Body of pancreas (tissue), 4 donors: ENCODE data around the gene HSPH1. TPM values are rescaled to one million over a fixed set of nuclear protein-coding genes. Genes with fewer than 3 reads are reported as not detected.

Experiments used
- ATAC-seq: fragments of 150-250 bp; one replicate; pipeline ENCODE4 v1.9.1; 2016
- DNase-seq, 4 donors: peaks; one replicate each; pipeline ENCODE4 v3.0.0-alpha.2; 2019
- H3K27ac ChIP-seq, 4 donors: fragments of 200-600 bp; sonication (generic); 1 replicate in 3 of 4; 2 replicates in 1 of 4; pipeline versions ENCODE4 v1.5.1 to v1.6.1; 2016 to 2019; ENCODE audit warnings: mild to moderate bottlenecking in 1 of 4, mixed read lengths in 1 of 4, moderate library complexity in 1 of 4
- H3K27me3 ChIP-seq, 2 donors: fragments of 200-600 bp; sonication (generic); one replicate each; pipeline ENCODE4 v1.6.0; 2016; ENCODE audit warnings: mild to moderate bottlenecking in 1 of 2
- H3K36me3 ChIP-seq, 2 donors: fragments of 200-600 bp; sonication (generic); replicated peaks in 1 of 2; 2 replicates each; pipeline ENCODE4 v1.5.1; 2016; ENCODE audit warnings: low read depth in 2 of 2; ENCODE audit not compliant: insufficient read depth in 1 of 2
- H3K4me1 ChIP-seq: fragments of 200-600 bp; sonication (generic); one replicate; pipeline ENCODE4 v1.6.0; 2016
- H3K4me3 ChIP-seq, 2 donors: fragments of 200-600 bp; sonication (generic); 1 replicate in 1 of 2; 2 replicates in 1 of 2; pipeline ENCODE4 v1.5.1; 2016 to 2019
- H3K9me3 ChIP-seq, 3 donors: fragments of 200-600 bp; sonication (generic); 1 replicate in 2 of 3; 2 replicates in 1 of 3; pipeline ENCODE4 v1.5.1; 2016
- POLR2A ChIP-seq, 3 donors: fragments of 450-650 bp; IDR thresholded peaks; one replicate each; pipeline ENCODE4 v1.6.1; 2016; ENCODE audit warnings: antibody characterized with exemption in 3 of 3, mild to moderate bottlenecking in 2 of 3
- WGBS, 2 donors: methylation state at CpG; one replicate each; pipeline ENCODE4 v1.1.5; 2017; 5-methylcytosine and 5-hydroxymethylcytosine counted together
- intact Hi-C: fragments of 100-400 bp; cut with DNase I; formaldehyde crosslinking; loops from one replicate; pipeline ENCODE4 v1.15.1; 2023
- total RNA-seq, 2 donors: library from RNA; depleted of rRNA; stranded (reverse); fragments of >200 nt; gene quantifications; one replicate each; pipeline ENCODE4 v1.1.0, GENCODE V29; 2016
- TF ChIP-seq, protein P1 (sequence below), 7 experiments: fragments of 450-650 bp in 4 of 7; fragments of 200-600 bp in 3 of 7; sonication (generic) in 3 of 7; IDR thresholded peaks; one replicate each; pipeline ENCODE4 v1.5.1; 2016 to 2019; ENCODE audit warnings: antibody characterized with exemption in 7 of 7

Gene HSPH1
- total RNA-seq, 2 donors from 2014 or later = 20.5 to 28.0 TPM

GRCh38 chr13:31167490-31167889, 5.8 kb upstream of the HSPH1 start:
- H3K4me1 ChIP-seq = peaks cover 7% of the 10 kb centered on the region
- no peaks in the 10 kb centered on the region for H3K9me3 ChIP-seq
- ATAC-seq = no peak
- no peak for DNase-seq
- intact Hi-C loops = no loop called here
- no peaks in the 10 kb centered on the region for H3K36me3 ChIP-seq
- no peak overlapping the region for H3K27ac ChIP-seq
- H3K4me3 ChIP-seq = no peak overlapping the region
- no peaks in the 10 kb centered on the region for H3K27me3 ChIP-seq
- TF ChIP-seq POLR2A (IDR thresholded peaks at IDR 0.05) = no peak
- TF ChIP-seq, protein P1, sequence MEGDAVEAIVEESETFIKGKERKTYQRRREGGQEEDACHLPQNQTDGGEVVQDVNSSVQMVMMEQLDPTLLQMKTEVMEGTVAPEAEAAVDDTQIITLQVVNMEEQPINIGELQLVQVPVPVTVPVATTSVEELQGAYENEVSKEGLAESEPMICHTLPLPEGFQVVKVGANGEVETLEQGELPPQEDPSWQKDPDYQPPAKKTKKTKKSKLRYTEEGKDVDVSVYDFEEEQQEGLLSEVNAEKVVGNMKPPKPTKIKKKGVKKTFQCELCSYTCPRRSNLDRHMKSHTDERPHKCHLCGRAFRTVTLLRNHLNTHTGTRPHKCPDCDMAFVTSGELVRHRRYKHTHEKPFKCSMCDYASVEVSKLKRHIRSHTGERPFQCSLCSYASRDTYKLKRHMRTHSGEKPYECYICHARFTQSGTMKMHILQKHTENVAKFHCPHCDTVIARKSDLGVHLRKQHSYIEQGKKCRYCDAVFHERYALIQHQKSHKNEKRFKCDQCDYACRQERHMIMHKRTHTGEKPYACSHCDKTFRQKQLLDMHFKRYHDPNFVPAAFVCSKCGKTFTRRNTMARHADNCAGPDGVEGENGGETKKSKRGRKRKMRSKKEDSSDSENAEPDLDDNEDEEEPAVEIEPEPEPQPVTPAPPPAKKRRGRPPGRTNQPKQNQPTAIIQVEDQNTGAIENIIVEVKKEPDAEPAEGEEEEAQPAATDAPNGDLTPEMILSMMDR (IDR thresholded peaks at IDR 0.05) = no peak

- Histone ChIP-seq H3K27ac (no peak overlapping the region), H3K27me3 (no peaks in the 10 kb centered on the region), H3K4me3 (no peak overlapping the region), H3K9me3 (no peaks in the 10 kb centered on the region), H3K4me1 (peaks cover 7% of the 10 kb centered on the region), H3K36me3 (no peaks in the 10 kb centered on the region)
- ATAC-seq = no peak
- TF ChIP-seq, protein P1 (IDR thresholded peaks at IDR 0.05) = no peak
- no peak for TF ChIP-seq POLR2A (IDR thresholded peaks at IDR 0.05)
- intact Hi-C loops = no loop called here
- 79 to 82% methylated on average over 3 of the region's 3 CpGs for WGBS, 2 donors
- no peak for DNase-seq
Measured at GRCh38 chr13:31166591-31166990, 4.9 kb upstream of the HSPH1 start.

GRCh38 chr13:31162151-31163008, 676 bp upstream of the HSPH1 start:
- H3K9me3 ChIP-seq = no peaks in the 10 kb centered on the region
- peaks cover 19% of the 10 kb centered on the region for H3K4me1 ChIP-seq
- TF ChIP-seq POLR2A (IDR thresholded peaks at IDR 0.05) = peak in 1 of 3 donors; percentile 11
- TF ChIP-seq, protein P1 (IDR thresholded peaks at IDR 0.05) = peak in 1 of 7 experiments; percentile 2
- DNase-seq (peak; percentile 96 to 99 (median 98)), ATAC-seq (peak; percentile 96)
- intact Hi-C loops = no loop called here
- 0% methylated on average over 19 to 34 of the region's 34 CpGs for WGBS, 2 donors
- no peaks in the 10 kb centered on the region for H3K27me3 ChIP-seq
- no peaks in the 10 kb centered on the region for H3K36me3 ChIP-seq
- H3K4me3 ChIP-seq = peak overlapping the region; percentile 10 to 93
- peak overlapping the region; percentile 77 to 96 (median 94) for H3K27ac ChIP-seq

DNA sequence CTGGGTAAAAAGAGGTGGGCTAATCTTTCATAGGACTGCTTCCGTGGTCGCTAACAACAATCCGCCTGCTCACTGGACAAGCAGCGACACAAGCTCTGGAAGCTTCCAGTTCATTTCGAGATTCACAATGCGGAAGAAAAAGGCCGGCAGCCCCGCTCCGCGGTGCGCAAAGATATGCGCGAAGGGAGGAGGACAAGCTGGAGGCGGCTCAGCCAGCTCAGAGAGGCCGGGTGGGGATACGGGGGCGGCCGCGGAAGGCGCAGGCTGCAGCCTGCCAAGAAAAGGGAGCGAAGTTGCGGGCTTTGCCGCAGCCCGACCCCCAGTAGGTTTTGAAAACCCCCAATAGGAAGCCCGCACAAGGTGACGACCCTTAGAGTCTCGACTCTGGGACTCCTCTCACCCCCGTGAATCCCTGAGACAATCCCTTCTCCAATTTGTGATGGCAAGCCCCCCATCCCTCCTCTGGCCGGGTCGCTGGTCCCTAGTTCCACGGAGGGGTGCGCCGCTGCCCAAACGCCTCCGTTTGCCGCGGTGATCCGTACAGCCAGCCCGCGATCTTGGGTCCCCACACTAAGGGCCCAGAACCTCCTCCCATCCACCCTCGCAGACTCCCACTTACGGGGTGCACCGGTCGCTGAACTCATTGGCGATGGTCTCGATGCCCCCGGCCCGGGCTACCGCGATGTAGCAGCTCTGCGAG, 697 bp downstream of the HSPH1 start:
- H3K27ac ChIP-seq = peak overlapping the region; percentile 77 to 96 (median 94)
- peak in 1 of 3 donors; percentile 19 for TF ChIP-seq POLR2A (IDR thresholded peaks at IDR 0.05)
- TF ChIP-seq, protein P1 (IDR thresholded peaks at IDR 0.05) = no peak
- no peaks in the 10 kb centered on the region for H3K9me3 ChIP-seq
- intact Hi-C loops = no loop called here
- H3K36me3 ChIP-seq = no peaks in the 10 kb centered on the region
- WGBS, 2 donors = 0% methylated on average over 17 to 51 of the region's 51 CpGs
- DNase-seq (peak; percentile 45 to 68 (median 54)), ATAC-seq (no peak)
- H3K4me3 ChIP-seq = peak overlapping the region; percentile 40 to 93
- no peaks in the 10 kb centered on the region for H3K27me3 ChIP-seq
- peaks cover 19% of the 10 kb centered on the region for H3K4me1 ChIP-seq
